Measurements from ENCODE around the gene MLIP. TPM values are rescaled to one million over a fixed set of nuclear protein-coding genes. Genes with fewer than 3 reads are reported as not detected.

Gene MLIP
- total RNA-seq, 4 donors from 2014 or later = 0.54 to 0.62 TPM; not detected in 2

DNA sequence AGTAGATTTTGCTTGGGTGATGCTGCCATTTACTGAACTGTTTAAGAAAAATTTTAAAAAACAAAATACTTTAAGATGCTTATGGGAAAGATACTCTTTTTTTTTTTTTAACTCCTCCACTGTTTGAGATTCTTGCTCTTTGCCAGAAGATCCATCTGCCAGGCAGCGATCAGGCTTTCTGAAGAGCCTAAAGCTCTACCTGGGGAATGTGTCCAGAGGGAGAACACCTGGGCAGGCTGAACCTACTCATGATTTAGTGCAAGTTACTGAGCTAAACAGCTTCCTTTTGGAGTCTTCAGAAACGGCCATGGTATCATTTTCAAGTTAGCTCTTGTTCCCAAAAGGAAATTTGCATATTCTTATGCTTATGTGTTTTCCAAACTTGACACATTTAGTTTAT, 23.5 kb upstream of the MLIP start:
- ATAC-seq = no peak
- Histone ChIP-seq H3K27me3 (no peaks in the 10 kb centered on the region), H3K27ac (no peak overlapping the region), H3K9me3 (no peaks in the 10 kb centered on the region), H3K4me1 (peaks cover 0 to 19% (median 11%) of the 10 kb centered on the region in 3 donors), H3K36me3 (no peaks in the 10 kb centered on the region), H3K4me3 (no peak overlapping the region)
- TF ChIP-seq, protein P1, sequence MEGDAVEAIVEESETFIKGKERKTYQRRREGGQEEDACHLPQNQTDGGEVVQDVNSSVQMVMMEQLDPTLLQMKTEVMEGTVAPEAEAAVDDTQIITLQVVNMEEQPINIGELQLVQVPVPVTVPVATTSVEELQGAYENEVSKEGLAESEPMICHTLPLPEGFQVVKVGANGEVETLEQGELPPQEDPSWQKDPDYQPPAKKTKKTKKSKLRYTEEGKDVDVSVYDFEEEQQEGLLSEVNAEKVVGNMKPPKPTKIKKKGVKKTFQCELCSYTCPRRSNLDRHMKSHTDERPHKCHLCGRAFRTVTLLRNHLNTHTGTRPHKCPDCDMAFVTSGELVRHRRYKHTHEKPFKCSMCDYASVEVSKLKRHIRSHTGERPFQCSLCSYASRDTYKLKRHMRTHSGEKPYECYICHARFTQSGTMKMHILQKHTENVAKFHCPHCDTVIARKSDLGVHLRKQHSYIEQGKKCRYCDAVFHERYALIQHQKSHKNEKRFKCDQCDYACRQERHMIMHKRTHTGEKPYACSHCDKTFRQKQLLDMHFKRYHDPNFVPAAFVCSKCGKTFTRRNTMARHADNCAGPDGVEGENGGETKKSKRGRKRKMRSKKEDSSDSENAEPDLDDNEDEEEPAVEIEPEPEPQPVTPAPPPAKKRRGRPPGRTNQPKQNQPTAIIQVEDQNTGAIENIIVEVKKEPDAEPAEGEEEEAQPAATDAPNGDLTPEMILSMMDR (IDR thresholded peaks at IDR 0.05) = no peak
- TF ChIP-seq POLR2AphosphoS5 (IDR thresholded peaks at IDR 0.05) (no peak), EP300 (IDR thresholded peaks at IDR 0.05) (no peak), POLR2A (IDR thresholded peaks at IDR 0.05) (no peak)
- 61 to 65% methylated on average over 2 of the region's 2 CpGs for WGBS, 2 donors (ENCODE audit: low coverage in 1 of 2)

DNA sequence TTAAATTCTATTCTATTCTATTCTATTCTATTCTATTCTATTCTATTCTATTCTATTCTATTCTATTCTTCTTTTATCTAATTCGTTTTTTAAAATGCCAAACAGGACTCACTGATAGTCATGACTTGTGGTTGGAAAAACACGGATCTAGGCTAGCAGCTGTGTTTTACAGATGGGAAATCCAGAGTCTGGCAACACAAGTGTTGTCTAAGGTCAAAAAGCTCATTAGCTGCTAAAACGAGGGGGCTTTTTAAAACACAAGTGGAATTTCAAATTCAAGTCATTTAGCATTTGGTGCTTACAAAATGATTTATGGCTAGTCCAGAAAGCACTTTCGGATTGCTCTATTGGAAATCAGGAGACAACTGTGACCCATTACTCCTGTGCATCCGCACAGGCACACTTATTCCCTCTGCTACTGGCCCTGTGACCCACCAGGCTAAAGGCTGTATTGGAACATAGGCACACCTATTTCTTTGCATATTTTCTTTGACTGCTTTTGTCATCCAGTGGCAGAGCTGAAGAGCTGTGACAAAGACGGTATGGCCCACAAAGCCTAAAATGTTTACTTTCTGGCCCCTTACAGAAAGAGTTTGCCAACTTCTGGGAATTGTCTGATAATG, 17.8 kb upstream of the MLIP start:
- no peak for ATAC-seq
- H3K4me3 ChIP-seq = no peak overlapping the region
- no peaks in the 10 kb centered on the region for H3K27me3 ChIP-seq
- no peak overlapping the region for H3K27ac ChIP-seq
- WGBS, 2 donors (ENCODE audit: low coverage in 1 of 2) = 37 to 63% methylated on average over 6 of the region's 6 CpGs
- no peaks in the 10 kb centered on the region for H3K4me1 ChIP-seq
- H3K36me3 ChIP-seq = no peaks in the 10 kb centered on the region
- no peaks in the 10 kb centered on the region for H3K9me3 ChIP-seq
- TF ChIP-seq, protein P1 (IDR thresholded peaks at IDR 0.05) = no peak
- no peak for TF ChIP-seq POLR2A (IDR thresholded peaks at IDR 0.05)
- no peak for TF ChIP-seq EP300 (IDR thresholded peaks at IDR 0.05)
- no peak for TF ChIP-seq POLR2AphosphoS5 (IDR thresholded peaks at IDR 0.05)

DNA sequence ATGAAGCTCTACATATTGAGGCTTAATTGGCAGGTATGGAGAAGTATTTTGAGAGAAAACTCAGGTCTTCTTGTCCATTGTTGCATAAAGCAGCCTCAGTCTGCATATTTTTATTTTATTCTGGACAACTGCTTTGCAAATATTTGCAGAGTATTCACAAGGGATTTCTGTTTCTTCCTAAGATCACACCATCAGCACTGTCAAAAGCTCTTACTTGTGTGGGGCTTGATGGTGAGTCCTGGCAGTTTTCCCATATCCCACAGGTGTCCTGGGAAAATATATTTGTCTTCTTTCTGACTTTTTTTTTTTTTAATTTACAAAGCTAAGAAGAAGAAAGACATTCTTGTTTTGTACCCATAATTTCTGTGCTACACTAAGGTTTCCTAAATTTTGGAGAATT, 16.9 kb upstream of the MLIP start:
- TF ChIP-seq EP300 (IDR thresholded peaks at IDR 0.05) = no peak
- TF ChIP-seq, protein P1 (IDR thresholded peaks at IDR 0.05) = no peak
- TF ChIP-seq POLR2A (IDR thresholded peaks at IDR 0.05) = no peak
- TF ChIP-seq POLR2AphosphoS5 (IDR thresholded peaks at IDR 0.05) = no peak
- no peak for ATAC-seq
- no peak overlapping the region for H3K27ac ChIP-seq

DNA sequence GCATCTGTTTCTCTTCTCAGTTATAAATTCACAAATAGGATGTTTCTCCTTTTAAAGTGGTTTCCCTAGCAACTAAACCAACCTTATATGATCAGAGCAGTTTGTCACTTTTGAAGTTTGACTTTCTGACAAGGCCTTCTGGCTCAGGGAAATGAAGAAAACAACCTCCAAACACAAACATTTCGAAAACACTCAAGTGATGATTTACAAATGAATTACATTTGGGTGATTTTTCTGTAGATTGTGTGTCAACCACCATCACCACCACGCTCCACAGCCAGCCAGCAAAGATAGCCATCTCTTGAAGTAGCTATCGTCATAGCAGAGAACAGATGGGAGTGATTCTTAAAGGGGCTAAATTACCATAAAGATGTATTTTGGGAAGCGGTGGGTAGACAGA, 16.5 kb upstream of the MLIP start:
- no peak overlapping the region for H3K4me3 ChIP-seq
- WGBS, 2 donors (ENCODE audit: low coverage in 1 of 2) = 81 to 82% methylated on average over 3 to 4 of the region's 4 CpGs
- H3K4me1 ChIP-seq = no peaks in the 10 kb centered on the region
- no peak for TF ChIP-seq POLR2A (IDR thresholded peaks at IDR 0.05)
- TF ChIP-seq, protein P1 (IDR thresholded peaks at IDR 0.05) = no peak
- no peak for TF ChIP-seq EP300 (IDR thresholded peaks at IDR 0.05)
- TF ChIP-seq POLR2AphosphoS5 (IDR thresholded peaks at IDR 0.05) = no peak
- H3K27me3 ChIP-seq = no peaks in the 10 kb centered on the region
- no peaks in the 10 kb centered on the region for H3K9me3 ChIP-seq
- no peaks in the 10 kb centered on the region for H3K36me3 ChIP-seq
- H3K27ac ChIP-seq = no peak overlapping the region
- ATAC-seq = no peak

More for the DNA sequence above, 16.9 kb upstream of the MLIP start:
- Histone ChIP-seq H3K4me3 (no peak overlapping the region), H3K27me3 (no peaks in the 10 kb centered on the region), H3K36me3 (no peaks in the 10 kb centered on the region), H3K9me3 (no peaks in the 10 kb centered on the region), H3K4me1 (no peaks in the 10 kb centered on the region)

DNA sequence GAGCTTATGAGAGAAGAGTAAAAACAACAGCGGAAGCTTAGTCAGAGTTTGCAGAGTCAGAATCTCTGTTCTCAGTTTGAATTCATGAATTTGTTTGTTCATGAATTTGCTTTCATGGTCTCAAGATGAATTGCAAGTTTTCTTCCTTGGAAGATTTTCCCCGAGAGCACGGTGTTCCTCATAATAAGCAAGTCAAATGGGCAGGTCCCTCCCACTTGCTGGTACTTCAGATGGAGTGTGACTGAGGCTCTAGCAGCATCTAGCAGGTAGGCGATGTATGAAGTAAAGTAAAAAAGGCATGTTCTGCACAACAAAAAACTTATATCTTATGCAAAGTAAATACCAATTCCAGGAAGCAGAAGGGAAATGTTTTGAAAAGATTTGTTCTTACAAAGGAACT, 15.5 kb upstream of the MLIP start:
- no peak for ATAC-seq
- no peak overlapping the region for H3K27ac ChIP-seq
- TF ChIP-seq, protein P1 (IDR thresholded peaks at IDR 0.05) = no peak
- TF ChIP-seq EP300 (IDR thresholded peaks at IDR 0.05) (no peak), POLR2AphosphoS5 (IDR thresholded peaks at IDR 0.05) (no peak), POLR2A (IDR thresholded peaks at IDR 0.05) (no peak)

More for the DNA sequence above, 15.5 kb upstream of the MLIP start:
- no peak overlapping the region for H3K4me3 ChIP-seq
- WGBS, 2 donors (ENCODE audit: low coverage in 1 of 2) = 73% methylated on average over 4 of the region's 4 CpGs
- H3K4me1 ChIP-seq = no peaks in the 10 kb centered on the region
- H3K36me3 ChIP-seq = no peaks in the 10 kb centered on the region
- no peaks in the 10 kb centered on the region for H3K27me3 ChIP-seq
- no peaks in the 10 kb centered on the region for H3K9me3 ChIP-seq

All from gastroesophageal sphincter (tissue), 4 donors.